ENCODE measurements around the gene PEX12. TPM values are rescaled to one million over a fixed set of nuclear protein-coding genes. Genes with fewer than 3 reads are reported as not detected.
A peak's percentile ranks its signal among the peaks of the same experiment; 100 is the strongest.

PEX12 gene
- total RNA-seq, 2 experiments from 2014 or later, result 4.9 to 6.0 TPM

- no peak for DNase-seq
- Mint-ChIP-seq H3K4me1 (ENCODE audit: low read depth) (peaks cover 5% of the 10 kb centered on the region), H3K27me3 (no peaks in the 10 kb centered on the region), H3K9me3 (no peaks in the 10 kb centered on the region), H3K4me3 (no peak overlapping the region), H3K36me3 (peaks cover 33% of the 10 kb centered on the region), H3K27ac (no peak overlapping the region)
- POLR2A ChIA-PET, result interaction anchor here (0.6 kb wide), 1 partner anchor 490 kb away, joined by 4 read pairs; no protein-coding TSS in a partner anchor
- CTCF ChIA-PET, result no interaction called here
- intact Hi-C loops (cut with micrococcal nuclease), result no loop called here
Measured at GRCh38 chr17:35605678-35606077, 27.3 kb upstream of the PEX12 start.

DNA sequence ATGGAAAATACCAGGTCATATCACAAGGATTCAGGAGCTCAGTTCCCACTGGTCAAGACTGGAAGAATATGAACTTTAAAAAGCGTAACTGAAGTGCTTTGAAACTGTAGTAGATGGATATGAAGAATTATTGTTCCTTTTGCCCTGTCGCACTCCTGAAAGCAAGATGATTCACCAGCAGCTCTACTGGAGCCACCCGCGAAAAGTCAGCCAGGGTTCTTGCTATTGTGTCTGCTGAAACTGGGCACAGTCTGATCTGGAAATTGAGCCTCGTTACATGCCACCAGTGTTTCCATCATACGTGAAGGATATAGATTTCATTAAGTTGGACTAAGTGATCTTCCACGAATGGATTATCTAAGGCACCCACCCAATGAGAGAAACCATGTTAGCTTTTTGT is 25.3 kb upstream of the PEX12 start:
- Mint-ChIP-seq H3K4me3 (no peak overlapping the region), H3K9me3 (no peaks in the 10 kb centered on the region), H3K27me3 (no peaks in the 10 kb centered on the region), H3K4me1 (ENCODE audit: low read depth) (peaks cover 5% of the 10 kb centered on the region), H3K27ac (no peak overlapping the region), H3K36me3 (peaks cover 35% of the 10 kb centered on the region)
- ChIA-PET POLR2A (interaction anchor here (1.4 kb wide), 1 partner anchor 13 kb away, joined by 3 read pairs; no protein-coding TSS in a partner anchor), CTCF (interaction anchor here (1.0 to 3.7 kb wide), 5 partner anchors 8 to 161 kb away, joined by 3 to 16 read pairs (median 3); no protein-coding TSS in a partner anchor)
- DNase-seq, result no peak
- intact Hi-C loops (cut with micrococcal nuclease), result no loop called here

- Mint-ChIP-seq H3K4me3 (no peak overlapping the region), H3K36me3 (peaks cover 48% of the 10 kb centered on the region), H3K27me3 (no peaks in the 10 kb centered on the region), H3K9me3 (no peaks in the 10 kb centered on the region), H3K27ac (no peak overlapping the region), H3K4me1 (ENCODE audit: low read depth) (peaks cover 5% of the 10 kb centered on the region)
- no peak for DNase-seq
- CTCF ChIA-PET, result no interaction called here
- POLR2A ChIA-PET, result no interaction called here
- intact Hi-C loops (cut with micrococcal nuclease), result no loop called here
Measured at GRCh38 chr17:35597604-35598003, 19.2 kb upstream of the PEX12 start.

- ChIA-PET CTCF (no interaction called here), POLR2A (no interaction called here)
- intact Hi-C loops (cut with micrococcal nuclease), result no loop called here
- Mint-ChIP-seq H3K27me3 (no peaks in the 10 kb centered on the region), H3K36me3 (peaks cover 46% of the 10 kb centered on the region), H3K27ac (no peak overlapping the region), H3K4me1 (ENCODE audit: low read depth) (peaks cover 5% of the 10 kb centered on the region), H3K4me3 (no peak overlapping the region), H3K9me3 (no peaks in the 10 kb centered on the region)
- DNase-seq, result no peak
Measured at GRCh38 chr17:35596530-35597233, 18.3 kb upstream of the PEX12 start.

- no peak overlapping the region for H3K4me3 Mint-ChIP-seq
- POLR2A ChIA-PET, result no interaction called here
- no peak for DNase-seq
- H3K27me3 Mint-ChIP-seq, result no peaks in the 10 kb centered on the region
- no peaks in the 10 kb centered on the region for H3K9me3 Mint-ChIP-seq
- peaks cover 44% of the 10 kb centered on the region for H3K36me3 Mint-ChIP-seq
- H3K4me1 Mint-ChIP-seq (ENCODE audit: low read depth), result peaks cover 5% of the 10 kb centered on the region
- CTCF ChIA-PET, result interaction anchor here (1.0 kb wide), 1 partner anchor 18 kb away, joined by 6 read pairs; no protein-coding TSS in a partner anchor
- no peak overlapping the region for H3K27ac Mint-ChIP-seq
- intact Hi-C loops (cut with micrococcal nuclease), result no loop called here
Measured at GRCh38 chr17:35596072-35596471, 17.7 kb upstream of the PEX12 start.

DNA sequence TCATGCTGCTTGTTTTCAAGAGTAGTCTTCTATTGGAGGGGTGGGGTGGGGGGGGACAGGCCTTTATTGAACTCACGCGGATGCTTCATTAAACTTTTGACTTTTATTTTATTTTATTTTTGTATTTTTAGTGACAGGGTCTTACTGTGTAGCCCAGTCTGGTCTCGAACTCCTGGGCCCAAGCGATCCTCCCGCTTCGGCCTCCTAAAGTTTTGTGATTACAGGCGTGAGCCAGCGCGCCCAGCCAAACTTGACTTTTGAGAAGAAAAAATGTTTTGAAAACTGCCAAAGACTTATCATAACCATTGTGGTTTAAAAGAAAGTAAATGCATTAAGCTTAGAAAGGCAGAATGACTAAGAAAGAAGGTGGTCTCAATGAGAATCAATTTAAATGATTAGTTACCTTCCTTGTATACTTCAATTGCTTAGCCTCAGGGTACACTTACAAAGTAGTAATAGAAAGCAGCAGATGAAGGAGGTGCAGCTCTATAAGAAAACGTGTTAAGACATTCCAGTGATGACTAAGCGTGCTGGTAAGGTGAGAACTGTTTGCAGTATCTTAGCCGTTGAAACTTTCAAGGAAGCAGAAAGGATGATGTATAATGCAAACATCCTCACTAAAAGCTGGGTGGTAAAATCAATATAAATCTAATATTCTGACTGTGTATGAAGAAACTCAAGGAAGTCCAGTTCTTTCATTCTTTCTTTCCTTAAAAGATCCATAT is 10.0 kb upstream of the PEX12 start:
- POLR2A ChIA-PET, result interaction anchor here (0.8 to 2.0 kb wide), 6 partner anchors 10 to 221 kb away, joined by 3 to 13 read pairs (median 3); partner anchors contain the start of genes PEX12, SLFN11 and TAF15
- Mint-ChIP-seq H3K4me3 (peak overlapping the region; percentile 93), H3K27ac (peak overlapping the region; percentile 97), H3K4me1 (ENCODE audit: low read depth) (peaks cover 27% of the 10 kb centered on the region), H3K36me3 (peaks cover 4% of the 10 kb centered on the region), H3K9me3 (no peaks in the 10 kb centered on the region), H3K27me3 (no peaks in the 10 kb centered on the region)
- intact Hi-C loops (cut with micrococcal nuclease), result loop anchor here (1.0 kb wide), 1 partner anchor 275 kb away; no protein-coding TSS in a partner anchor
- CTCF ChIA-PET, result interaction anchor here (0.6 to 2.2 kb wide), 9 partner anchors 10 to 276 kb away, joined by 3 to 10 read pairs (median 4); partner anchors contain the start of gene PEX12
- DNase-seq, result no peak

GRCh38 chr17:35587074-35587961 is 8.9 kb upstream of the PEX12 start, which contains the start of gene AP2B1:
TSS of gene AP2B1 (plus strand) at chr17:35587322. CDS start at chr17:35594031, 6,709 bp downstream.
- H3K36me3 Mint-ChIP-seq, result peaks cover 2% of the 10 kb centered on the region
- intact Hi-C loops (cut with micrococcal nuclease), result loop anchor here (1.0 to 2.0 kb wide), 8 partner anchors 9 to 445 kb away; partner anchors contain the start of genes NLE1, PEX12, SLFN11 and TAF15
- no peaks in the 10 kb centered on the region for H3K9me3 Mint-ChIP-seq
- H3K27ac Mint-ChIP-seq, result peak within 1 kb of the TSS; percentile 97
- CTCF ChIA-PET, result interaction anchor here (0.6 to 1.8 kb wide), 4 partner anchors 9 to 160 kb away, joined by 3 to 8 read pairs (median 4); partner anchors contain the start of gene PEX12
- H3K27me3 Mint-ChIP-seq, result no peaks in the 10 kb centered on the region
- peak; percentile 98 for DNase-seq
- peak within 1 kb of the TSS; percentile 93 for H3K4me3 Mint-ChIP-seq
- POLR2A ChIA-PET, result interaction anchor here (0.8 to 1.9 kb wide), 8 partner anchors 10 to 373 kb away, joined by 3 to 21 read pairs (median 4); partner anchors contain the start of genes PEX12, RASL10B and TAF15
- H3K4me1 Mint-ChIP-seq (ENCODE audit: low read depth), result peaks cover 23% of the 10 kb centered on the region

DNA sequence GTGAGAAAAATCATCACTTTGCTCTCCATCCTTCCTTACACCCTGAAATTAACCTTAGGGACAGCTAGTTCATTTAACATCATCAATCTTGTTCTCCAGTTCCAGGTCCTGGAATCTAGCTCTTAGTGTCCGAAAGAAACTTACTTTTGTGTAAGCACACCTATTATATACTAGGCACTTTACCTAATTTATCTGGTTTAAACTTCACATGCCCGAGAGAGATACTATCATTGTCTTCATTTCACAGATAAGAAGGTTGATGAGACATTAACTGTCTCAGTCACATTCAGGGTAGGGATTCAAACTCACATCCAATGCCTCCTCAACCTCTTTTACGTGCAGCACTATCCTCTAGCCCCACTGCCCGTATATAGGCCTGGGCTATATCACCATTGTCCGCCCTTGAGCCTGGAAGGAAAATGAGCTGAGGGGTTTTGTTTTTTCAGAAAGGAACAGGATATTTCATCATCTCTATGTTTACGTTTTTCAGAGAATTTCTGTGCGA is 8.2 kb upstream of the PEX12 start:
- H3K4me3 Mint-ChIP-seq, result peak overlapping the region; percentile 93
- POLR2A ChIA-PET, result interaction anchor here (0.6 to 1.9 kb wide), 8 partner anchors 9 to 373 kb away, joined by 3 to 21 read pairs (median 3); partner anchors contain the start of genes PEX12, RASL10B and TAF15
- CTCF ChIA-PET, result interaction anchor here (1.2 kb wide), 2 partner anchors 47 to 161 kb away, joined by 4 read pairs; no protein-coding TSS in a partner anchor
- H3K36me3 Mint-ChIP-seq, result peaks cover 2% of the 10 kb centered on the region
- H3K9me3 Mint-ChIP-seq, result no peaks in the 10 kb centered on the region
- DNase-seq, result no peak
- H3K27me3 Mint-ChIP-seq, result no peaks in the 10 kb centered on the region
- intact Hi-C loops (cut with micrococcal nuclease), result loop anchor here (1.0 to 2.0 kb wide), 8 partner anchors 8 to 444 kb away; partner anchors contain the start of genes NLE1, PEX12, SLFN11 and TAF15
- H3K27ac Mint-ChIP-seq, result peak overlapping the region; percentile 97
- H3K4me1 Mint-ChIP-seq (ENCODE audit: low read depth), result peaks cover 23% of the 10 kb centered on the region

DNA sequence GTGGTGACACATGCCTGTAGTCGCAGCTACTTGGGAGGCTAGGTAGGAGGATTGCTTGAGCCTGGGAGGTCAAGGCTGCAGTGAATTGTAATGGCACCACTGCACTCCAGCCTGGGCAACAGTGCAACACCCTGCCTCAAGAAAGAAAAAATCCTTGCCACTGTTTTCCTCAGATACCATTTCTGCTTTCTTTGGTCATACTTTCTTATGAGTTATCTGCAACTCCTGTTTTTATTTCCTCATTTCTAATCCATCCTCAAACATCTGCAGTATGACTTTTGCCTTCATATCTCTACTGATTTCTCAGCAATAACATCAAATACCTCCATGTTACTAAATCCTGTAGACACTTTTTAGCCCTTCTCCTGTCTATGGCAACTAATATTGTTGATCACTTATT is 5.7 kb upstream of the PEX12 start:
- H3K9me3 Mint-ChIP-seq, result no peaks in the 10 kb centered on the region
- intact Hi-C loops (cut with micrococcal nuclease), result no loop called here
- POLR2A ChIA-PET, result no interaction called here
- no peak overlapping the region for H3K27ac Mint-ChIP-seq
- DNase-seq, result no peak
- H3K4me3 Mint-ChIP-seq, result no peak overlapping the region
- H3K36me3 Mint-ChIP-seq, result peaks cover 2% of the 10 kb centered on the region
- H3K27me3 Mint-ChIP-seq, result no peaks in the 10 kb centered on the region
- peaks cover 17% of the 10 kb centered on the region for H3K4me1 Mint-ChIP-seq (ENCODE audit: low read depth)
- CTCF ChIA-PET, result no interaction called here

DNA sequence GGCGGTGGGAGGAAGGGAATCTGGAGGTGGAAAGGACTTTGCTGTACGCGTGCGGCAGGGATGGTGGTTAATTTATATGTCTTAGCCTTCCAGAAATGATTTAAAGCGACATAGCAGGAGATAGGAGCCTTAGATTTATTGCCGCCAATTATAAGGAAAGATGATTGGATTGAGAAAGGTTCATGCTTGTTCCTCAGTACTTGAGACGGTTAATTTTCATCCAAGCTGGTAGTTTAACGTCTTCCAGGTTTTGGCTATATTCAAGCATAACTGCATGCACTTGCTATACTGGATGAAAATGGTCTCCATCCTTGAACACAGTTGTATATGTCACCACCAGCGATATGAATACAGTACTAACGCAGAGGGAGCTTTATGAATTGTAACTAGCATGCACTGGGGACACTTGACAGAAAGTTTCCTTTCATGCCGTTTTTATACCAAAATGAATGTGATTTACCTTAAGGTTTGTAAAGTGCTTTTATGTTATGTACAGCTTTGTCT is 610 bp upstream of the PEX12 start:
- peaks cover 20% of the 10 kb centered on the region for H3K4me1 Mint-ChIP-seq (ENCODE audit: low read depth)
- H3K27me3 Mint-ChIP-seq, result no peaks in the 10 kb centered on the region
- H3K4me3 Mint-ChIP-seq, result peak overlapping the region; percentile 94
- DNase-seq, result no peak
- H3K9me3 Mint-ChIP-seq, result no peaks in the 10 kb centered on the region
- peaks cover 6% of the 10 kb centered on the region for H3K36me3 Mint-ChIP-seq
- CTCF ChIA-PET, result interaction anchor here (0.7 to 2.1 kb wide), 10 partner anchors 9 to 408 kb away, joined by 3 to 9 read pairs (median 4); no protein-coding TSS in a partner anchor
- intact Hi-C loops (cut with micrococcal nuclease), result loop anchor here (1.0 to 2.0 kb wide), 4 partner anchors 8 to 336 kb away; partner anchors contain the start of genes AP2B1 and SLFN5
- POLR2A ChIA-PET, result interaction anchor here (0.8 to 2.9 kb wide), 10 partner anchors 8 to 365 kb away, joined by 3 to 21 read pairs (median 8); partner anchors contain the start of genes AP2B1, SLFN11, SLFN12L and SLFN5
- peak overlapping the region; percentile 98 for H3K27ac Mint-ChIP-seq

All from activated CD4-positive, alpha-beta memory T cell treated with anti-CD3 and anti-CD28 coated beads for 36 hours (primary cell).